Activated T-helper 1 cell treated with anti-CD3 and anti-CD28 coated beads, Interleukin-12 subunit alpha, Interleukin-12 subunit beta, Interleukin-2, Interleukin-4 antibody, amounts not matched to agents 30 ng/mL and 10 ng/mL and 1 ng/mL, durations not matched to agents 14 hours and 24 hours and 36 hours (primary cell): ENCODE data around the gene NIT2. TPM values are rescaled to one million over a fixed set of nuclear protein-coding genes. Genes with fewer than 3 reads are reported as not detected.

ENCODE experiments used
- DNase-seq: peaks from one replicate; pipeline ENCODE4 v3.0.0; 2021; ENCODE audit warnings: low spot score
- H3K27ac Mint-ChIP-seq: one replicate; pipeline ENCODE4 v1.8.0; 2021; ENCODE audit warnings: mild to moderate bottlenecking, mixed read lengths
- H3K27me3 Mint-ChIP-seq: one replicate; pipeline ENCODE4 v1.8.0; 2022; ENCODE audit warnings: mild to moderate bottlenecking, moderate library complexity, mixed read lengths; ENCODE audit not compliant: insufficient read depth
- H3K36me3 Mint-ChIP-seq: one replicate; pipeline ENCODE4 v1.8.0; 2021; ENCODE audit warnings: low read depth, mixed read lengths
- H3K4me1 Mint-ChIP-seq: one replicate; pipeline ENCODE4 v1.8.0; 2021; ENCODE audit warnings: low read depth, mixed read lengths
- H3K4me3 Mint-ChIP-seq: one replicate; pipeline ENCODE4 v1.8.0; 2021; ENCODE audit warnings: mild to moderate bottlenecking, moderate library complexity, mixed read lengths
- H3K9me3 Mint-ChIP-seq: one replicate; pipeline ENCODE4 v1.8.0; 2021; ENCODE audit warnings: mixed read lengths
- intact Hi-C: fragments of 100-400 bp; cut with micrococcal nuclease; formaldehyde crosslinking; loops from one replicate; pipeline ENCODE4 v1.15.1; 2024
- total RNA-seq: library from RNA; stranded (reverse); gene quantifications from 2 replicates; pipeline ENCODE4 v1.2.3, GENCODE V29; 2022

The NIT2 gene, protein sequence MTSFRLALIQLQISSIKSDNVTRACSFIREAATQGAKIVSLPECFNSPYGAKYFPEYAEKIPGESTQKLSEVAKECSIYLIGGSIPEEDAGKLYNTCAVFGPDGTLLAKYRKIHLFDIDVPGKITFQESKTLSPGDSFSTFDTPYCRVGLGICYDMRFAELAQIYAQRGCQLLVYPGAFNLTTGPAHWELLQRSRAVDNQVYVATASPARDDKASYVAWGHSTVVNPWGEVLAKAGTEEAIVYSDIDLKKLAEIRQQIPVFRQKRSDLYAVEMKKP
- total RNA-seq: 65.9 and 69.5 TPM in 2 replicates

DNA sequence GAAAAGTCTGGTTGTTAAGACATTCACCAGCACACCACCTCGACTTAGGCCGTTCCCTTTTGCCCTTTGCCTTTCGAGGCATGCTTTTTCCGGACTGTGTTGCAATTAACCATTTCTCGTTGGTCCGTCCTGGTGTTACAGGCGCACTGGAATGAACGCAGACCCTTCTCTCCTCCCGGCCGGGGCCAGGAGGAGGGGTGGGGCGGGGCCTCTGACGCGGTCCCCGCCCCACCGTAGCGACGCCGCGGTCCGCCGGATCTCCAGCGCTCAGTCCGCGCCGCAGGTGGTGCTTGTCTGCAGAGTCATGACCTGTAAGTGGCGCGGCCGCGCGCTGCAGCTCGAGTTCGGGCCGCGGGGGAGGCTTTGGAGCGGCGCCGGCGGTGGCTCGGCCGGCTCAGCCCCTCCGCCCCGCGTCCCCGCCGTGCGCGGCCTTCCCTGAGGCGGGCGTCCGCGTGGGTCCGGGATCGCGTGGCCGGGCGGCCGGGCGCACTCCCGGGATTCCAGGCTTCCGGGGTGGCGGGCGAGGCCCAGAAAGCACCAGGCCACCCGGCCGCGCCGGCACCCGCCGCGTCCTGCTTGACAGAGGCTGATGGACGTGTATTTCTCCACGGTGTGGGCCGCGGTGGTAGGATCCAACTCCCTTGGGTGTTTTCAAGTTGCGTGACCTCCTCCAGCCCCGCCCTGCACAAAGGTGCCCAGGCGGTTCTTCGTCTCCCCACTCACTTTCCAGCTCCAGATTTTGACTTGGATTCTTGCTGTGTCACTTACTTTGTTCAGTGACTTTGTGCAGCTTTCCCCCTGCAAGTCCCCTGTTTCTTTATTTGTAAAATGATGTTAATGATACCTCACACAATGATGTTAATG is at the start of gene NIT2:
TSS of gene NIT2 (plus strand) at position 270 of the 864 bp plus-strand sequence. CDS start at position 305, 35 bp downstream.
- intact Hi-C loops: loop anchor here (1.0 to 10.0 kb wide), 9 partner anchors 9 to 1350 kb away; partner anchors contain the start of genes LNP1, PCNP, RPL24 and TBC1D23
- Mint-ChIP-seq H3K27me3 (no peaks in the 10 kb centered on the region), H3K4me3 (peak within 1 kb of the TSS; percentile 94), H3K4me1 (peaks cover 14% of the 10 kb centered on the region), H3K9me3 (no peaks in the 10 kb centered on the region), H3K36me3 (peaks cover 7% of the 10 kb centered on the region), H3K27ac (peak within 1 kb of the TSS; percentile 98)
- DNase-seq: peak; percentile 73

DNA sequence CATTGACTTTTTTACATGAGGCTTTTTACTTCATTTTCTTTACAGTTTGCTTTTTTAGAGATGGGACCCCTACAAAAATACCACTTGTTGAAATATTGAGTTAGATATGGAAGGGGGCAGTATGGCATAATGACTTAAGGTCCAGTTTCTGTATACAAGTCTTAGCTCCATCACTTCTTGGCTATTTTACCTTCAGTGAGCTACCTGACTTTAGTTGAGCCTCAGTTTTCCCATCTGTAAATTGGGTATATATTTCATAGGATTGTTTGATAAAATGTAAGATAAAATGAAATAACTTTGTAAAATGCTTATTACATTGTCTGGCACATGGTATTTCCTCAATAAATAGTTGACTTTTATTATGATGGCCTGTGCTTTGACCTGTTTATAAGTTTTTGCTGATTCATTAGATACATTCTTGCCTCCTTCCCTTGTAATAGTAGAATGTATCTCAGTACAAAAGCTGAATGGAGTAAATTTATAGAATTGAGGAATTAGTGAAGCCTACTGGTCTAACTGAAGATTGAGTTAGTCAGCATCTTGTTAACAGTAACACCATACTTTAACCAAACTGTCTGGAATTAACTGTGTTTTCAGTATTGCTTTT is 46.2 kb upstream of the NIT2 start:
- Mint-ChIP-seq H3K9me3 (no peaks in the 10 kb centered on the region), H3K27me3 (no peaks in the 10 kb centered on the region), H3K27ac (no peak overlapping the region), H3K4me1 (no peaks in the 10 kb centered on the region), H3K4me3 (no peak overlapping the region), H3K36me3 (peaks cover 16% of the 10 kb centered on the region)
- no peak for DNase-seq
- intact Hi-C loops: no loop called here

DNA sequence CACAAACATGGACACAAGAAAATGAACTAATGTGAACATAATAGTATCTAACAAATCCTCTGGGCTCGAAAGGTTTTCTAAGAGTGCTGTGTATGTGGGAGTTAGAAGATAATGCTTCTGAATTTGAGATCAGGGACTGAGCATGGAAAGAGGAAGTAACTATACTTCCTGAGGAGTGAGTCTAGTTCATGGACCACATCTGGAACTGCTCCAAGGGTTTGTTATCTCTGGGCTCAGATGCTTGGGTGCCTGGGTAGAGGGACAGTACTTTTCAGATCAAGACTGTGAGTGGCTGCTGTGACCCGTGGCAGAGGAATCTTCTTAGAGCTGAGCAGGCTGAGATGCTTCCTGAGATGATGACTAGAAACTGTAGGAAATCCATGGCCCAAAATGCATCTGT is 45.2 kb upstream of the NIT2 start:
- H3K36me3 Mint-ChIP-seq: peaks cover 16% of the 10 kb centered on the region
- no peaks in the 10 kb centered on the region for H3K9me3 Mint-ChIP-seq
- no peaks in the 10 kb centered on the region for H3K27me3 Mint-ChIP-seq
- H3K27ac Mint-ChIP-seq: no peak overlapping the region
- intact Hi-C loops: no loop called here
- H3K4me1 Mint-ChIP-seq: no peaks in the 10 kb centered on the region
- no peak overlapping the region for H3K4me3 Mint-ChIP-seq
- no peak for DNase-seq

DNA sequence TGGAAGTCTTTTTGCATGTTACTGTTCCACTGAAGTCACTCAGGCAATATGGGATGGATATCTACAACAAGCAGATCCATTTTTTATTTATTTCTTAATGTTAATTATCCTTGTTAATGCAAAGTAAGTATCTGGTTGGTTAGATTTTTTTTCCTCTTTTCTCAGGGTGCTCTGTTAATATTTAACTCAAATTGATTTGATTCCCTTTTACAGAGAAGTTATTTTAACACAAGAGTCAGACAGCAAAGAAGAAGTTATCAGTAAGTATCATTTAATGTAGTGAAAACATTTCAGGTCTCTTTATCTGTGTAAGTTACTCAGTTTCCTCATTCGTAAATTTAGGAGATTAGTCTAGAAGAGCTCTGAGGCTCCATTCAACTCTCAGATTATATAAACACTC is 39.5 kb upstream of the NIT2 start:
- intact Hi-C loops: no loop called here
- H3K36me3 Mint-ChIP-seq: peaks cover 18% of the 10 kb centered on the region
- H3K9me3 Mint-ChIP-seq: no peaks in the 10 kb centered on the region
- H3K4me3 Mint-ChIP-seq: no peak overlapping the region
- DNase-seq: no peak
- H3K27ac Mint-ChIP-seq: no peak overlapping the region
- H3K4me1 Mint-ChIP-seq: no peaks in the 10 kb centered on the region
- H3K27me3 Mint-ChIP-seq: no peaks in the 10 kb centered on the region

DNA sequence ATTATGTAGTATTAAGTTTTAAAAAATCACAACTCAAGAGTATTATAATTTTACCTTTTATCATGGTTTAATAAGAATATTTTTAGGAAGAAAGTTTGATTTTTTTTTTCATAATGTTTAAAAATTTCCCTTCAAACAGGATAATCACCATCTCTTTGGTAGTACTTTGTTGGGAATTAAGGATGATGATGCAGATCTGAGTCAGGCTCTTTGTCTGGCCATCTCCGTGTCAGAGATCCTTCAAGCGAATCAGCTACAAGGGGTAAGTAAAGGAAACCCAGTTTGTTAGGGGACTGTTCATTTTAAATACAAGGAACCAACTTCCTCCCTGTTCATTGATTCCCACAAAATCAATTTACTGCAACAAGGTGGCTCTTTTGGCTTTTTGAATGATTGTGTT is 36.8 kb upstream of the NIT2 start:
- H3K27me3 Mint-ChIP-seq: no peaks in the 10 kb centered on the region
- DNase-seq: no peak
- intact Hi-C loops: no loop called here
- H3K36me3 Mint-ChIP-seq: peaks cover 25% of the 10 kb centered on the region
- H3K9me3 Mint-ChIP-seq: no peaks in the 10 kb centered on the region
- no peak overlapping the region for H3K27ac Mint-ChIP-seq
- no peaks in the 10 kb centered on the region for H3K4me1 Mint-ChIP-seq
- no peak overlapping the region for H3K4me3 Mint-ChIP-seq

DNA sequence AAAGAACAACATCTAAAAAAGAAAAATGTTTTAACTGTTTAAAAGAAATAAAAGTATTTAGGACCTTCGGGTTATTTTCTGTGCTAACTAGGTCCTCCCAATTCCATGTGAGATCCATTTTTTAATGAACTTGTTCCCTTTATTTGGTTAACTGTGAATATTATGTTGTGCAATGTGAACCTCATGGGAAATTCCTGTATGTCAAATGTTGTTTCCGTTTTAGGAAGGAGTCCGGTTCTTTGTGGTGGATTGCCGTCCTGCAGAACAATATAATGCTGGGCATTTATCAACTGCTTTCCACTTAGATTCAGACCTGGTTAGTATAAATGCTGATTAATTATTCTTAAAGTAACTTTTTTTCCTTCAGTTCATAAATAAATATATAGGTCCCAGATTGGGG is 35.5 kb upstream of the NIT2 start:
- H3K27me3 Mint-ChIP-seq: no peaks in the 10 kb centered on the region
- no peaks in the 10 kb centered on the region for H3K9me3 Mint-ChIP-seq
- intact Hi-C loops: no loop called here
- no peak for DNase-seq
- peaks cover 29% of the 10 kb centered on the region for H3K36me3 Mint-ChIP-seq
- no peak overlapping the region for H3K27ac Mint-ChIP-seq
- H3K4me3 Mint-ChIP-seq: no peak overlapping the region
- no peaks in the 10 kb centered on the region for H3K4me1 Mint-ChIP-seq

DNA sequence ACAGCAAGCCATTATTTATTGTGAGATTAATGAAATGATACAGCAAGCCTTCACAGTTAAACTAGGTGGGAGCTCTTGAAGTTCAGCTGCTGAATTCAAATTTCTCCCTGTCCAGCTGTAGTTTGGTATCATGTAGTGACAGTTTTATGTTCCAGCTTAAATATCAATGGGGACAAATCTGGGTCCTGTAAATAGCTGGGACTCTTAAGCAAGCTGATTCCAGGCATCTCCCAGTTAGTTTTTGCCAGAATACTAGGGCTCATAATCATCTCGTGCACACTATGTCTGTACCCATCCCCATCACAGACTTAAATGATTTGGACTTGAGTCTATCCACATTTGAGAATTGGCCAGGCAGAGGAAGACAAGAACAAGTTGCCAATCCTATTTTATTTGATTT is 27.9 kb upstream of the NIT2 start:
- H3K4me3 Mint-ChIP-seq: no peak overlapping the region
- intact Hi-C loops: no loop called here
- peaks cover 25% of the 10 kb centered on the region for H3K36me3 Mint-ChIP-seq
- no peak for DNase-seq
- H3K27me3 Mint-ChIP-seq: no peaks in the 10 kb centered on the region
- no peaks in the 10 kb centered on the region for H3K9me3 Mint-ChIP-seq
- no peak overlapping the region for H3K27ac Mint-ChIP-seq
- H3K4me1 Mint-ChIP-seq: peaks cover 2% of the 10 kb centered on the region

DNA sequence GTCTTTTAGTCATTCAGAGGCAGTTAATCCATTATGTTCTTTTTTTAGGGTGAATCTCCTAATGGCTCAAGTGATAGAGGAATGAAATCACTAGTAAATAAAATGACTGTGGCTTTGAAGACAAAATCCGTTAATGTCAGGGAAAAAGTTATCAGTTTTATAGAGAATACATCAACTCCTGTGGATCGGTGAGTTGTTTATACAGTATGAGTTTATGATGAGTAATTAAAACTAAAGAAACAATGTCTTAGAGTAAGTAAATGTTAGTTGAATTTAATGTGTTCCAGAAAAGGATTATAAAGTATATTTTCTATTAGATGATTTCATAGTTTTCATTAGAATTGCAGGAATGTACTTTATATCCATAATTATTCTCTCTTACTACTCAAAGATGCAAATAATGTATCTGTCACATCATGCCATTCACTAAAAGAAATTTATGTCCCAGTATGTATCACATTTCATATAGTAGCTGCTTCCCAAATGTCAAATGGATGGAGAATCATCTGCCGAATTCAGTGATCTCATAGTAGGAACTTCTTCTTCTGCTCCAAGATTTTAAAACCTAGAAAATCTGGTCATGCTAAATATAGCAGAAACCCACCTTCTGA is 24.1 kb upstream of the NIT2 start:
- DNase-seq: no peak
- H3K27me3 Mint-ChIP-seq: no peaks in the 10 kb centered on the region
- H3K9me3 Mint-ChIP-seq: no peaks in the 10 kb centered on the region
- intact Hi-C loops: loop anchor here (10.0 kb wide), 1 partner anchor 184 kb away; the partner anchor contains the start of gene TMEM45A
- no peak overlapping the region for H3K27ac Mint-ChIP-seq
- H3K36me3 Mint-ChIP-seq: peaks cover 22% of the 10 kb centered on the region
- H3K4me3 Mint-ChIP-seq: no peak overlapping the region
- H3K4me1 Mint-ChIP-seq: peaks cover 6% of the 10 kb centered on the region

DNA sequence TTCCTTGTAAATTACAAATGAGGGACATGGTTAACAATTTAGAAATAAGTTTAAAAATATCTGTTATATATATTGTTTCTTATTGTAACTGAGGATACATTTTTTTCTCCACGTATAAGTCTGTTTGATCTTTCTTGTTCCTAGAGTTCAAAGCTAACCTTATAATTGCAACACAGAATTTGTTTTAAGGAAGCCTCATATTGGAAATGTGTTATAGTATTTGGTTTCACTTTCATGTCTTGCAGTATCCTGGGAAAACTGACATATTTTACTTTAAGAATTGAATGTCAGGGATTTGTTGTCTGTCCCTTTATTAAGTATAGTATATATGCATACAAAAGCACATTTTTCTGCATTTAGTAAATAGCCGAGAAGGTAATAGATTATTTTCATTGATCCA is 23.5 kb upstream of the NIT2 start:
- intact Hi-C loops: loop anchor here (10.0 kb wide), 1 partner anchor 184 kb away; the partner anchor contains the start of gene TMEM45A

DNA sequence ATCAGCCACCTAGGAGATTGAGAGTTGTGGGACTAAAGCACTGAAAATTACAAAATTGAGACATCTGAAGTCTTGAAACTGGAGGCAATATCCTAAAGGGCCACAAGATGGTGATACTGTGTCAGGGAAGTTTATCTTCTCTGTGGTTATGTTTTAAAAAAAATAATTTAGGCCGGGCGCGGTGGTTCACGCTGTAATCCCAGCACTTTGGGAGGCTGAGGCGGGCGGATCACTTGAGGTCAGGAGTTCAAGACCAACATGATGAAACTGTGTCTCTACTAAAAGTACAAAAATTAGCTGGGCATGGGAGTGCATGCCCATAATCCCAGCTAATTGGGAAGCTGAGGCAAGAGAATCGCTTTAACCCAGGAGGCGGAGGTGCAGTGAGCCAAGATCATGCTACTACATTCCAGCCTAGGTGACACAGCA is 17.9 kb upstream of the NIT2 start:
- Mint-ChIP-seq H3K9me3 (no peaks in the 10 kb centered on the region), H3K36me3 (peaks cover 11% of the 10 kb centered on the region), H3K27me3 (no peaks in the 10 kb centered on the region), H3K27ac (peak overlapping the region; percentile 18), H3K4me3 (no peak overlapping the region), H3K4me1 (peaks cover 15% of the 10 kb centered on the region)
- DNase-seq: peak; percentile 28
- intact Hi-C loops: loop anchor here (1.0 to 10.0 kb wide), 8 partner anchors 18 to 1066 kb away; partner anchors contain the start of genes NIT2 and TMEM45A

More for the DNA sequence above, 23.5 kb upstream of the NIT2 start:
- peaks cover 23% of the 10 kb centered on the region for H3K36me3 Mint-ChIP-seq
- no peak overlapping the region for H3K27ac Mint-ChIP-seq
- no peaks in the 10 kb centered on the region for H3K27me3 Mint-ChIP-seq
- H3K4me3 Mint-ChIP-seq: no peak overlapping the region
- no peaks in the 10 kb centered on the region for H3K9me3 Mint-ChIP-seq
- no peak for DNase-seq
- peaks cover 6% of the 10 kb centered on the region for H3K4me1 Mint-ChIP-seq

DNA sequence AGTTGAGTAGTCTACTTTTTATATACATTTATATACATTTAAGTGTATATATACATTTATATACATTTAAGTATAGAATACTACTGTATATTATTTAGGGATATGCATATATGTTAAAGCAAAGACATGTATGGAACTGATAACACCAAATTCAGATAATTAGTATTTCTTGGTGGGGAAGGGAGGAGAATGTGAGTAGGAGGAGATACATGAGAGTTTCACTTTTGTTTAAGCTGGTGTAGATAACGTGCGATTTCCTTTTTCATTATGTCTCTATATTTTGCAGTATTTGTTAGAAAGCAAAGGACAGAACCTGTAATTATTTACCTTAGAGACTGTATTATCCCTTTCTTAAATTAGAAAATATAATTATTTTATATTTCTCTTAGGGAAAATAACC is 16.6 kb upstream of the NIT2 start:
- no peak for DNase-seq
- Mint-ChIP-seq H3K9me3 (no peaks in the 10 kb centered on the region), H3K27me3 (no peaks in the 10 kb centered on the region), H3K4me1 (peaks cover 11% of the 10 kb centered on the region), H3K36me3 (peaks cover 8% of the 10 kb centered on the region), H3K4me3 (no peak overlapping the region), H3K27ac (peak overlapping the region; percentile 56)
- intact Hi-C loops: loop anchor here (2.0 to 10.0 kb wide), 5 partner anchors 83 to 1064 kb away; partner anchors contain the start of genes LNP1, TMEM45A and TOMM70

DNA sequence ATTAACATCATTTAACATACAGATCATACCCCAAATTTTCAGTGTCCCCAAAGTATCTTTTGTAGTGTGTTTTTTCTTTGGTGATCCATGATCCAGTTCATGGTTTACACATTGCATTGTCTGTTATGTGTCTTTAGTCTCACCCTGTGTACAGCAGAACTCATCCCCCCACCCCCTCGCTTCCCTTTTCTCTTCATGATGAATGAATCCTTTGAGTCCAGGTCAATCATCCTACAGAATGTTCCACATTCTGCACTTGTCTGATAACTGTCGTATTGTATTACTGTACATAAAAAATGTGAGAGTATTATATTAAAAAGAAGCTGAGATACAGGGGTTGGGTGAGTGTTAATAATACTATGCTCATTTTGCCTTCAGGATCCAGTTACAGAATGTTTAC is 14.6 kb upstream of the NIT2 start:
- no peaks in the 10 kb centered on the region for H3K27me3 Mint-ChIP-seq
- H3K4me3 Mint-ChIP-seq: no peak overlapping the region
- peaks cover 11% of the 10 kb centered on the region for H3K4me1 Mint-ChIP-seq
- H3K9me3 Mint-ChIP-seq: no peaks in the 10 kb centered on the region
- intact Hi-C loops: loop anchor here (2.0 to 10.0 kb wide), 4 partner anchors 81 to 1062 kb away; partner anchors contain the start of genes LNP1, TMEM45A and TOMM70
- H3K36me3 Mint-ChIP-seq: peaks cover 9% of the 10 kb centered on the region
- DNase-seq: no peak
- H3K27ac Mint-ChIP-seq: no peak overlapping the region
